BLaER1 (cell line): ENCODE results near the gene EBNA1BP2.
"Not testable (repeated sequence)": the region's sequence is repeated elsewhere in the genome, so short reads cannot be mapped to it uniquely, and the experiment has no call there.

ENCODE experiments used
- H3K27ac ChIP-seq: shearing (Covaris generic); formaldehyde crosslinking; 2 replicates; pipeline ENCODE4 v1.8.1; 2022
- H3K27me3 ChIP-seq: shearing (Covaris generic); formaldehyde crosslinking; 2 replicates; pipeline ENCODE4 v1.8.1; 2022
- H3K36me3 ChIP-seq: shearing (Covaris generic); formaldehyde crosslinking; 2 replicates; pipeline ENCODE4 v1.8.1; 2022
- H3K4me1 ChIP-seq: shearing (Covaris generic); formaldehyde crosslinking; 2 replicates; pipeline ENCODE4 v1.8.1; 2022
- H3K4me2 ChIP-seq: shearing (Covaris generic); formaldehyde crosslinking; 2 replicates; pipeline ENCODE4 v1.8.1; 2022
- H3K4me3 ChIP-seq: shearing (Covaris generic); formaldehyde crosslinking; 2 replicates; pipeline ENCODE4 v1.8.1; 2022
- H3K9ac ChIP-seq: shearing (Covaris generic); formaldehyde crosslinking; 2 replicates; pipeline ENCODE4 v1.8.1; 2022
- H3K9me3 ChIP-seq: shearing (Covaris generic); formaldehyde crosslinking; 2 replicates; pipeline ENCODE4 v1.8.1; 2022
- H4K20me1 ChIP-seq: shearing (Covaris generic); formaldehyde crosslinking; 2 replicates; pipeline ENCODE4 v1.8.1; 2022
- Cebpa-rat ChIP-seq: shearing (Covaris generic); IDR thresholded peaks from 2 replicates; pipeline ENCODE4 v1.8.1; 2022

The EBNA1BP2 gene

GRCh38 chr1:43128816-43129215 is 43.3 kb downstream of the EBNA1BP2 start:
- Histone ChIP-seq H3K9ac (no peak overlapping the region), H3K4me2 (no peak overlapping the region), H4K20me1 (no peaks in the 10 kb centered on the region), H3K36me3 (no peaks in the 10 kb centered on the region), H3K9me3 (no peaks in the 10 kb centered on the region), H3K27me3 (no peaks in the 10 kb centered on the region), H3K4me1 (no peaks in the 10 kb centered on the region), H3K4me3 (no peak overlapping the region), H3K27ac (no peak overlapping the region)
- TF ChIP-seq Cebpa-rat, result no peak

DNA sequence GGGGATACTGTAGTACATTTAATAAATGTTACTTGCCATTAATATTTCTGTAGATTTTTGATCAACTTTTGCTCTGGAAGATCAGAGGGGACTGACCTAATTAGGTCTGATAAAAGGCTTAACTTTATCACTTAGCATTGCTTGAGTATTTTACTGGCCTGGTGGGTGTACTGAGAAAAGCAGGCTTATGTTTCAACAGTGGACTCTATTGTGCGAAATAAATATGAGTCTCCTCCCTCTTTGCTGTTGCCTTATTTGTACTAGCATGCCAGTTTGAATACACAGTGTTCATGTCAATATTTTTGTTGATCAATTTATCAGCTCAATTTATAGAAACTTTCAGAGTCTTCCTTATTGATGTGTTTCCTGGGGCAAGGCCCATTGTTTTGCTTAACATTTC is 49.1 kb downstream of the EBNA1BP2 start:
- no peaks in the 10 kb centered on the region for H3K9me3 ChIP-seq
- H3K4me1 ChIP-seq, result no peaks in the 10 kb centered on the region
- no peaks in the 10 kb centered on the region for H3K36me3 ChIP-seq
- H4K20me1 ChIP-seq, result no peaks in the 10 kb centered on the region
- no peaks in the 10 kb centered on the region for H3K27me3 ChIP-seq
- no peak for TF ChIP-seq Cebpa-rat
- no peak overlapping the region for H3K27ac ChIP-seq
- H3K9ac ChIP-seq, result no peak overlapping the region
- H3K4me2 ChIP-seq, result no peak overlapping the region
- no peak overlapping the region for H3K4me3 ChIP-seq

DNA sequence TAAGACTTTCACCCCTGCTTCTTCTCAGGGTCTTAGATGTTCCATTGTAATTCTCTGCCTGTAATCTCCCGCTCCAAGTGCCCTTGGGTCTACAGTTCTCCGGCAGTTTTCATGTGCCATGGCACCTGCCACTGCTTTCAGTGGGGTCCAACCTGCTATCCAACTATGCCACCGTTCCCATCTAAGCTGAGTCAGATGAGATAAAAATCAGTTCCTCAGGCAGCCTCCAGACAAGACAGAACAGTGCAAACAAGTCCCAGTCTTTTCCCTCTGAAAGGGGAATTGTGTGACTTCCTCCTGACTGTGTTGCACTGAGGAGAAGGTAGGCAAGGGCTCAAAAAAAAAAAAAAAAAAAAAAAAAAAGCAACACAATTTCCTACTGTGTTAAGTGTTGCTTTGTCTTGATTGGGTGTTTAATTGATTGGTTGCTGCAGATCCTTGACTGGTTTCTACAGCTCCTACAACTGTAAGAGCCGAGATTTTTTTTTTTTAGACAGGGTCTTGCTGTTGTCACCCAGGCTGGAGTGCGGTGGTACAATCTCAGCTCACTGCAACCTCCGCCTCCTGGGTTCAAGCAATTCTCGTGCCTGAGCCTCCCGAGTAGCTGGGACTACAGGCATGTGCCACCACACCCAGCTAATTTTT is 50.7 kb downstream of the EBNA1BP2 start:
- H3K36me3 ChIP-seq, result no peaks in the 10 kb centered on the region
- H3K9ac ChIP-seq, result no peak overlapping the region
- no peaks in the 10 kb centered on the region for H3K9me3 ChIP-seq
- H3K4me1 ChIP-seq, result no peaks in the 10 kb centered on the region
- no peaks in the 10 kb centered on the region for H3K27me3 ChIP-seq
- H4K20me1 ChIP-seq, result no peaks in the 10 kb centered on the region
- H3K27ac ChIP-seq, result no peak overlapping the region
- TF ChIP-seq Cebpa-rat, result no peak
- H3K4me2 ChIP-seq, result no peak overlapping the region
- no peak overlapping the region for H3K4me3 ChIP-seq

DNA sequence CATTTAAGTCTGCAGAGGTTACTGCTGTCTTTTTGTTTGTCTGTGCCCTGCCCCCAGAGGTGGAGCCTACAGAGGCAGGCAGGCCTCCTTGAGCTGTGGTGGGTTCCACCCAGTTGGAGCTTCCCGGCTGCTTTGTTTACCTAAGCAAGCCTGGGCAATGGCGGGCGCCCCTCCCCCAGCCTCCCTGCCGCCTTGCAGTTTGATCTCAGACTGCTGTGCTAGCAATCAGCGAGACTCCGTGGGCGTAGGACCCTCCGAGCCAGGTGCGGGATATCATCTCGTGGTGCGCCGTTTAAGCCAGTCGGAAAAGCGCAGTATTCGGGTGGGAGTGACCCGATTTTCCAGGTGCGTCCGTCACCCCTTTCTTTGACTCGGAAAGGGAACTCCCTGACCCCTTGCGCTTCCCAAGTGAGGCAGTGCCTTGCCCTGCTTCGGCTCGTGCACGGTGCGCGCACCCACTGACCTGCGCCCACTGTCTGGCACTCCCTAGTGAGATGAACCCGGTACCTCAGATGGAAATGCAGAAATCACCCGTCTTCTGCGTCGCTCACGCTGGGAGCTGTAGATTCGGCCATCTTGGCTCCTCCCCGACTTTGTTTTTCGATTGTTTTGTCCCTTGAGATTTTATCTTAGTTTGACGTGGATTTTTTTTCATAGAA is 52.0 kb downstream of the EBNA1BP2 start:
- not testable (repeated sequence) for H3K9me3 ChIP-seq, H3K36me3 ChIP-seq, H3K4me2 ChIP-seq, H3K27ac ChIP-seq, H3K27me3 ChIP-seq, H3K4me3 ChIP-seq, H3K9ac ChIP-seq, H4K20me1 ChIP-seq, H3K4me1 ChIP-seq
